H1 (cell line): ENCODE results near the gene OMG. TPM values are rescaled to one million over a fixed set of nuclear protein-coding genes. Genes with fewer than 3 reads are reported as not detected.

Source experiments
- CTCF ChIA-PET: fragments of 300-600 bp; sonication (Branson Sonifier 250); formaldehyde crosslinking; loops from one replicate; lab custom pipeline; 2021; ENCODE audit not compliant: partially characterized antibody; lab: Charles Lee
- POLR2A ChIA-PET: fragments of 300-600 bp; sonication (Branson Sonifier 250); formaldehyde crosslinking; loops from one replicate; lab custom pipeline; 2021; ENCODE audit warnings: inconsistent platforms; ENCODE audit not compliant: partially characterized antibody; lab: Charles Lee
- DNase-seq, 2 experiments: peaks; one replicate each; pipeline versions ENCODE4 v3.0.0 to v3.0.0-alpha.2; 2010 to 2022; ENCODE audit warnings: low spot score in 2 of 2, low read depth in 1 of 2, mixed read lengths in 1 of 2
- FAIRE-seq: peaks from 2 replicates; lab custom pipeline; 2011; peaks lifted over from hg19 to GRCh38; lab: Jason Lieb, UNC
- H2AFZ ChIP-seq: 2 replicates; pipeline ENCODE4 v1.8.1; 2012; ENCODE audit warnings: low read length, inconsistent platforms
- H2AK5ac ChIP-seq: 2 replicates; pipeline ENCODE4 v1.6.1; 2013; ENCODE audit warnings: low read depth, low read length
- H2BK120ac ChIP-seq: replicated peaks from 2 replicates; pipeline ENCODE3; 2013; ENCODE audit warnings: low read depth, low read length, inconsistent platforms
- H2BK12ac ChIP-seq: 2 replicates; pipeline ENCODE4 v1.6.1; 2013; ENCODE audit warnings: low read depth, low read length
- H2BK15ac ChIP-seq: 2 replicates; pipeline ENCODE4 v1.6.1; 2013; ENCODE audit warnings: low read length
- H2BK20ac ChIP-seq: 2 replicates; pipeline ENCODE4 v1.6.1; 2013; ENCODE audit warnings: low read length
- H2BK5ac ChIP-seq: 2 replicates; pipeline ENCODE4 v1.6.1; 2013; ENCODE audit warnings: low read depth, low read length
- H3K14ac ChIP-seq: 2 replicates; pipeline ENCODE4 v1.6.1; 2013; ENCODE audit warnings: inconsistent platforms; ENCODE audit not compliant: insufficient read length
- H3K18ac ChIP-seq: 2 replicates; pipeline ENCODE4 v1.6.1; 2013; ENCODE audit warnings: low read length; ENCODE audit errors: extremely low read depth
- H3K23ac ChIP-seq: 2 replicates; pipeline ENCODE4 v1.6.1; 2013; ENCODE audit warnings: inconsistent platforms; ENCODE audit not compliant: insufficient read length
- H3K23me2 ChIP-seq: 2 replicates; pipeline ENCODE4 v1.6.1; 2013; ENCODE audit warnings: low read depth, low read length
- H3K27ac ChIP-seq: 2 replicates; pipeline ENCODE4 v1.6.1; 2011; ENCODE audit warnings: low read depth, low read length, inconsistent platforms
- H3K27me3 ChIP-seq, 4 experiments: replicated peaks in 1 of 4; 1 replicate in 1 of 4; 2 replicates in 3 of 4; pipeline versions ENCODE4 v1.6.1 to v1.8.1; 2011 to 2013; ENCODE audit warnings: low read length in 3 of 4, mild to moderate bottlenecking in 3 of 4, inconsistent platforms in 2 of 4, mixed read lengths in 2 of 4, moderate library complexity in 1 of 4; ENCODE audit not compliant: control insufficient read depth in 3 of 4, insufficient read depth in 3 of 4; ENCODE audit errors: extremely low read depth in 1 of 4
- H3K36me3 ChIP-seq, 4 experiments: 2 replicates each; pipeline versions ENCODE4 v1.6.1 to v1.8.1; 2011 to 2013; ENCODE audit warnings: mild to moderate bottlenecking in 4 of 4, low read length in 3 of 4, moderate library complexity in 2 of 4, control low read depth in 1 of 4, inconsistent platforms in 1 of 4; ENCODE audit not compliant: insufficient read depth in 4 of 4, control insufficient read depth in 2 of 4
- H3K4ac ChIP-seq: replicated peaks from 2 replicates; pipeline ENCODE3; 2013; ENCODE audit warnings: low read length, low read depth, mixed read lengths, inconsistent platforms; ENCODE audit not compliant: insufficient read length
- H3K4me1 ChIP-seq, 4 experiments: replicated peaks in 1 of 4; 1 replicate in 1 of 4; 2 replicates in 3 of 4; pipeline versions ENCODE4 v1.6.1 to v1.8.1; 2011 to 2013; ENCODE audit warnings: low read length in 3 of 4, inconsistent platforms in 2 of 4, mixed read lengths in 1 of 4; ENCODE audit not compliant: insufficient read depth in 4 of 4, control insufficient read depth in 3 of 4
- H3K4me2 ChIP-seq, 2 experiments: 2 replicates each; pipeline versions ENCODE4 v1.6.1 to v1.8.1; 2011 to 2013; ENCODE audit warnings: low read depth in 2 of 2, low read length in 2 of 2, control low read depth in 1 of 2, inconsistent platforms in 1 of 2, mild to moderate bottlenecking in 1 of 2; ENCODE audit not compliant: insufficient read depth in 1 of 2
- H3K4me3 ChIP-seq, 4 experiments: fragments of 200-600, 300-600 bp in 1 of 4; sonication (generic), shearing (Covaris generic), sonication (Bioruptor Twin) in 1 of 4; 2 replicates each; pipeline versions ENCODE4 v1.5.1 to v1.8.1; 2011 to 2016; ENCODE audit warnings: low read length in 4 of 4, low read depth in 3 of 4, control low read depth in 2 of 4, inconsistent platforms in 2 of 4, mild to moderate bottlenecking in 2 of 4, mixed read lengths in 1 of 4, moderate library complexity in 1 of 4; ENCODE audit not compliant: insufficient read depth in 2 of 4; ENCODE audit errors: extremely low read depth in 1 of 4
- H3K56ac ChIP-seq: replicated peaks from 2 replicates; pipeline ENCODE3; 2013; ENCODE audit warnings: low read depth, mild to moderate bottlenecking, mixed read lengths, low read length, inconsistent platforms; ENCODE audit not compliant: insufficient read length
- H3K79me1 ChIP-seq: 2 replicates; pipeline ENCODE4 v1.6.1; 2013; ENCODE audit warnings: low read depth, low read length, control low read depth
- H3K79me2 ChIP-seq, 2 experiments: 2 replicates each; pipeline versions ENCODE4 v1.6.1 to v1.8.1; 2012 to 2013; ENCODE audit warnings: low read length in 2 of 2, mild to moderate bottlenecking in 2 of 2, inconsistent platforms in 1 of 2; ENCODE audit not compliant: insufficient read depth in 2 of 2, control insufficient read depth in 1 of 2
- H3K9ac ChIP-seq, 4 experiments: replicated peaks in 1 of 4; 1 replicate in 1 of 4; 2 replicates in 3 of 4; pipeline versions ENCODE4 v1.6.1 to v1.8.1; 2011 to 2013; ENCODE audit warnings: low read depth in 3 of 4, low read length in 3 of 4, control low read depth in 2 of 4, mild to moderate bottlenecking in 2 of 4, moderate library complexity in 2 of 4, inconsistent platforms in 1 of 4; ENCODE audit errors: extremely low read depth in 1 of 4
- H3K9me3 ChIP-seq, 2 experiments: 2 replicates each; pipeline versions ENCODE4 v1.6.1 to v1.8.1; 2012 to 2013; ENCODE audit warnings: mild to moderate bottlenecking in 2 of 2, moderate library complexity in 2 of 2, control low read depth in 1 of 2, inconsistent platforms in 1 of 2, low read depth in 1 of 2, low read length in 1 of 2, mixed read lengths in 1 of 2; ENCODE audit not compliant: insufficient read depth in 2 of 2
- H4K20me1 ChIP-seq, 2 experiments: replicated peaks in 1 of 2; 2 replicates each; pipeline versions ENCODE3 to v1.8.1; 2011 to 2013; ENCODE audit warnings: inconsistent platforms in 2 of 2, low read length in 2 of 2, mild to moderate bottlenecking in 1 of 2; ENCODE audit not compliant: insufficient read depth in 2 of 2, control insufficient read depth in 1 of 2
- H4K5ac ChIP-seq: 2 replicates; pipeline ENCODE4 v1.6.1; 2013; ENCODE audit warnings: low read length, low read depth, mixed read lengths, inconsistent platforms; ENCODE audit not compliant: insufficient read length
- H4K8ac ChIP-seq: 2 replicates; pipeline ENCODE4 v1.8.0; 2013; ENCODE audit warnings: mild to moderate bottlenecking, moderate library complexity, low read length, inconsistent platforms; ENCODE audit not compliant: insufficient read depth; ENCODE audit errors: extremely low read depth
- H4K91ac ChIP-seq: replicated peaks from 2 replicates; pipeline ENCODE3; 2013; ENCODE audit warnings: low read length, mixed read lengths, inconsistent platforms; ENCODE audit not compliant: insufficient read length
- BRCA1 ChIP-seq: IDR thresholded peaks from 2 replicates; pipeline ENCODE4 v1.6.1; 2012; ENCODE audit warnings: low read depth, low read length, improper control_type of control experiment
- CHD1 ChIP-seq: IDR thresholded peaks from 2 replicates; pipeline ENCODE4 v1.6.1; 2012; ENCODE audit warnings: low read depth, low read length, improper control_type of control experiment
- EP300 ChIP-seq, 2 experiments: IDR thresholded peaks; 1 replicate in 1 of 2; 2 replicates in 1 of 2; pipeline ENCODE4 v1.6.1; 2011 to 2012; ENCODE audit warnings: low read depth in 2 of 2, low read length in 2 of 2, mild to moderate bottlenecking in 2 of 2, borderline replicate concordance in 1 of 2, inconsistent platforms in 1 of 2, moderate library complexity in 1 of 2
- KDM4A ChIP-seq: IDR thresholded peaks from one replicate; pipeline ENCODE4 v1.7.1; 2012; ENCODE audit warnings: low read depth, mild to moderate bottlenecking, moderate library complexity, low read length, inconsistent platforms; ENCODE audit not compliant: severe bottlenecking
- POLR2A ChIP-seq, 2 experiments: IDR thresholded peaks; 1 replicate in 1 of 2; 2 replicates in 1 of 2; pipeline ENCODE4 v1.6.1; 2011; ENCODE audit warnings: low read depth in 2 of 2, low read length in 2 of 2, mild to moderate bottlenecking in 2 of 2; ENCODE audit errors: control extremely low read depth in 1 of 2
- SAP30 ChIP-seq: fragments of 300-600 bp; sonication (generic); IDR thresholded peaks from 2 replicates; pipeline ENCODE4 v1.7.1; 2012; ENCODE audit warnings: low read length, moderate library complexity, mild to moderate bottlenecking, inconsistent platforms; ENCODE audit not compliant: insufficient read depth, insufficient replicate concordance
- SP4 ChIP-seq: IDR thresholded peaks from 2 replicates; pipeline ENCODE4 v1.6.1; 2012; ENCODE audit warnings: low read length, inconsistent platforms
- WGBS, 2 experiments: shearing (Covaris generic) in 1 of 2; methylation state at CpG; one replicate each; pipeline versions ENCODE4 v1.1.6 to v1.1.7; 2013 to 2015; ENCODE audit warnings: low lambda C conversion rate in 2 of 2, mixed read lengths in 2 of 2, inconsistent platforms in 1 of 2, low coverage in 1 of 2, missing lambda C conversion rate in 1 of 2; ENCODE audit not compliant: insufficient replicate concordance in 2 of 2, insufficient coverage in 1 of 2, insufficient read length in 1 of 2; ENCODE audit errors: extremely low coverage in 1 of 2, missing lambda C conversion rate in 1 of 2; 5-methylcytosine and 5-hydroxymethylcytosine counted together
- long read RNA-seq, 2 experiments: library from RNA in 1 of 2; library from capped mRNA in 1 of 2; stranded (forward); transcript quantifications; one replicate each; pipeline ENCODE4 v2.0.0, GENCODE V29; 2021; ENCODE audit warnings: inconsistent platforms in 1 of 2
- polyA minus RNA-seq, 3 experiments: library from RNA; depleted of rRNA, polyadenylated mRNA; stranded (reverse); fragments of >200 nt; gene quantifications; 1 replicate in 2 of 3; 2 replicates in 1 of 3; pipeline ENCODE4 v1.2.3, GENCODE V29; 2011
- polyA plus RNA-seq, 7 experiments: library from polyadenylated mRNA; depleted of rRNA in 3 of 7; stranded (reverse) in 5 of 7; unstranded in 2 of 7; fragments of >200 nt in 5 of 7; fragments of 200-250 nt in 2 of 7; gene quantifications; 1 replicate in 5 of 7; 2 replicates in 1 of 7; 4 replicates in 1 of 7; pipeline versions ENCODE4 v1.2.1 to v1.2.3, GENCODE V29; 2011 to 2013; ENCODE audit warnings: missing spikeins in 2 of 7, mixed read lengths in 2 of 7
- total RNA-seq: library from RNA; stranded (reverse); fragmentation: NEBNext Ultra II Directional; extraction: Animal tissue kit (Norgen Biotek cat#: 25700); gene quantifications from 2 replicates; pipeline ENCODE4 v1.2.1, GENCODE V29; 2021
- TF ChIP-seq, protein P1 (sequence below): IDR thresholded peaks from 2 replicates; pipeline ENCODE4 v1.6.1; 2012; ENCODE audit warnings: low read length, inconsistent platforms

Gene OMG, protein sequence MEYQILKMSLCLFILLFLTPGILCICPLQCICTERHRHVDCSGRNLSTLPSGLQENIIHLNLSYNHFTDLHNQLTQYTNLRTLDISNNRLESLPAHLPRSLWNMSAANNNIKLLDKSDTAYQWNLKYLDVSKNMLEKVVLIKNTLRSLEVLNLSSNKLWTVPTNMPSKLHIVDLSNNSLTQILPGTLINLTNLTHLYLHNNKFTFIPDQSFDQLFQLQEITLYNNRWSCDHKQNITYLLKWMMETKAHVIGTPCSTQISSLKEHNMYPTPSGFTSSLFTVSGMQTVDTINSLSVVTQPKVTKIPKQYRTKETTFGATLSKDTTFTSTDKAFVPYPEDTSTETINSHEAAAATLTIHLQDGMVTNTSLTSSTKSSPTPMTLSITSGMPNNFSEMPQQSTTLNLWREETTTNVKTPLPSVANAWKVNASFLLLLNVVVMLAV
- not detected in 2 replicates for total RNA-seq
- not detected in 2 replicates for polyA plus RNA-seq (2011; rRNA removed)
- not detected for polyA plus RNA-seq (2011; cell fraction: cytosol; rRNA removed)
- polyA plus RNA-seq (2011; cell fraction: nucleus; rRNA removed), result not detected
- 0.18 TPM in 1 of 4 replicates, not detected in the others for polyA plus RNA-seq (2012, experiment 1 of 2)
- polyA plus RNA-seq (2012, experiment 2 of 2), result not detected
- not detected for polyA plus RNA-seq (2013, experiment 1 of 2)
- 0.09 TPM for polyA plus RNA-seq (2013, experiment 2 of 2)
- not detected in 2 replicates for polyA minus RNA-seq (2011; rRNA and poly(A)+ RNA removed)
- polyA minus RNA-seq (2011; cell fraction: cytosol; rRNA and poly(A)+ RNA removed), result not detected
- polyA minus RNA-seq (2011; cell fraction: nucleus; rRNA and poly(A)+ RNA removed), result not detected
- long read RNA-seq, experiment 1, result 0 reads
- long read RNA-seq, experiment 2, result 0 reads

DNA sequence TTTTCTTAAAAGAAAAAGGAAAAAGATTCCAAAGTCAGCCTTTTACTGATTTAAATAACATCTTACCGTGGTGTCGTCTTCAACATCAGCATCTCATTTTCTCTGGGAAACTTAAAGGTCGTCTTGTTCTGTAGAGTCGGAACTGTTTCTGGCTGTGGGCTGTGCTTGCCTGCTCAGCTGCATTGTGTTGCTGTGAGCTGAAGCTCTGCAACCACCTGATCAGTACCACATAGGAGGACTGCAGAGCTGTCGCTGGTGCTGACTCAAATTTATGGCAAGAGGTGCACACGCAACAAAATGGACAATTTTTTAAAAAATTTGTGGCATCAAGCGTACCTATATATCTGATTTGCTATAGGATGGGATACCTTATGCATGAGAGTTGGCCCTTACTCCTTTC is at the start of gene OMG:
Gene OMG (minus strand): TSS at position 150 of the 400 bp plus-strand sequence. CDS start 908 bp downstream, outside the sequence.
- Histone ChIP-seq H3K18ac (no peak within 1 kb of the TSS), H4K8ac (no peak within 1 kb of the TSS), H3K9ac (no peak within 1 kb of the TSS), H3K56ac (no peak within 1 kb of the TSS), H3K79me1 (no peaks in the 10 kb centered on the region), H3K23ac (no peak within 1 kb of the TSS), H3K36me3 (no peaks in the 10 kb centered on the region), H3K79me2 (no peaks in the 10 kb centered on the region), H3K4me1 (peaks cover 0 to 3% (median 0%) of the 10 kb centered on the region in 4 experiments; a peak in 1 of 7 replicates), H2AK5ac (no peak within 1 kb of the TSS), H3K27me3 (no peaks in the 10 kb centered on the region), H2AFZ (no peak within 1 kb of the TSS), H3K14ac (no peak within 1 kb of the TSS), H2BK15ac (no peak within 1 kb of the TSS), H3K4me2 (no peak within 1 kb of the TSS), H3K9me3 (peaks cover 0 to 5% of the 10 kb centered on the region in 2 experiments; a peak in 1 of 4 replicates), H2BK20ac (no peak within 1 kb of the TSS), H4K5ac (no peak within 1 kb of the TSS), H4K20me1 (no peaks in the 10 kb centered on the region), H4K91ac (no peak within 1 kb of the TSS), H3K4ac (peak within 1 kb of the TSS; percentile 72), H3K4me3 (no peak within 1 kb of the TSS), H2BK5ac (no peak within 1 kb of the TSS), H3K27ac (no peak within 1 kb of the TSS), H2BK12ac (no peak within 1 kb of the TSS), H3K23me2 (no peaks in the 10 kb centered on the region), H2BK120ac (no peak within 1 kb of the TSS)
- FAIRE-seq (no peak), DNase-seq (no peak)
- POLR2A ChIA-PET, result no interaction called here
- 84% methylated on average over 7 of the region's 7 CpGs; no CpG with 5 or more reads in 1 of the 2 experiments for WGBS, 2 experiments
- CTCF ChIA-PET, result no interaction called here
- TF ChIP-seq SP4 (no peak), KDM4A (no peak), POLR2A (IDR thresholded peaks at IDR 0.05; ENCODE audit: control extremely low read depth in 1 of 2, low read depth in 2 of 2, low read length in 2 of 2) (no peak), BRCA1 (no peak), EP300 (IDR thresholded peaks at IDR 0.05; ENCODE audit: borderline replicate concordance in 1 of 2, low read depth in 2 of 2, low read length in 2 of 2) (no peak), SAP30 (no peak), CHD1 (no peak)
- TF ChIP-seq, protein P1, sequence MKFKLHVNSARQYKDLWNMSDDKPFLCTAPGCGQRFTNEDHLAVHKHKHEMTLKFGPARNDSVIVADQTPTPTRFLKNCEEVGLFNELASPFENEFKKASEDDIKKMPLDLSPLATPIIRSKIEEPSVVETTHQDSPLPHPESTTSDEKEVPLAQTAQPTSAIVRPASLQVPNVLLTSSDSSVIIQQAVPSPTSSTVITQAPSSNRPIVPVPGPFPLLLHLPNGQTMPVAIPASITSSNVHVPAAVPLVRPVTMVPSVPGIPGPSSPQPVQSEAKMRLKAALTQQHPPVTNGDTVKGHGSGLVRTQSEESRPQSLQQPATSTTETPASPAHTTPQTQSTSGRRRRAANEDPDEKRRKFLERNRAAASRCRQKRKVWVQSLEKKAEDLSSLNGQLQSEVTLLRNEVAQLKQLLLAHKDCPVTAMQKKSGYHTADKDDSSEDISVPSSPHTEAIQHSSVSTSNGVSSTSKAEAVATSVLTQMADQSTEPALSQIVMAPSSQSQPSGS, result no peak
